Measurements from ENCODE around the gene CELA2A. TPM values are rescaled to one million over a fixed set of nuclear protein-coding genes. Genes with fewer than 3 reads are reported as not detected.

The CELA2A gene
- total RNA-seq, 2 experiments from 2014 or later = not detected

- Mint-ChIP-seq H3K36me3 (ENCODE audit: low read depth) (peaks cover 13% of the 10 kb centered on the region), H3K27me3 (no peaks in the 10 kb centered on the region), H3K27ac (no peak overlapping the region), H3K9me3 (no peaks in the 10 kb centered on the region), H3K4me1 (ENCODE audit: low read depth) (peaks cover 50% of the 10 kb centered on the region), H3K4me3 (peak overlapping the region; percentile 38)
- Histone ChIP-seq H3K4me1 (ENCODE audit: insufficient read depth, low read length) (peaks cover 70% of the 10 kb centered on the region), H3K27ac (ENCODE audit: low read depth in 1 of 2, low read length in 2 of 2) (peak overlapping the region in 1 of 2 donors; percentile 30), H3K9me3 (ENCODE audit: control insufficient read depth in 1 of 2, insufficient read depth in 1 of 2, low read length in 2 of 2) (no peaks in the 10 kb centered on the region), H3K27me3 (ENCODE audit: control insufficient read depth in 1 of 2, insufficient read depth in 2 of 2, low read length in 2 of 2) (no peaks in the 10 kb centered on the region), H3K36me3 (ENCODE audit: insufficient read depth, low read length) (peaks cover 21% of the 10 kb centered on the region), H3K4me3 (ENCODE audit: low read length) (no peak overlapping the region)
- ChIA-PET CTCF (interaction anchor here (1.5 kb wide), 1 partner anchor 12 kb away, joined by 3 read pairs; no protein-coding TSS in a partner anchor), POLR2A (interaction anchor here (0.8 kb wide), 1 partner anchor 9 kb away, joined by 4 read pairs; no protein-coding TSS in a partner anchor)
- no peak for TF ChIP-seq CTCF (IDR thresholded peaks at IDR 0.05)
- intact Hi-C loops (cut with DNase I, micrococcal nuclease) = loop anchor here in 1 of 2 experiments (10.0 kb wide), 1 partner anchor 1636 kb away; the partner anchor contains the start of gene SDHB
- DNase-seq = peak in 1 of 14 experiments; percentile 21
- ATAC-seq (ENCODE audit: poor library complexity) = no peak
These were observed 37.6 kb upstream of the CELA2A start for GRCh38 chr1:15418806-15419515.

- peak overlapping the region; percentile 14 for H3K27ac Mint-ChIP-seq
- H3K27ac ChIP-seq (ENCODE audit: low read depth in 1 of 2, low read length in 2 of 2) = no peak overlapping the region
These were observed 35.6 kb upstream of the CELA2A start for GRCh38 chr1:15420853-15421465.

GRCh38 chr1:15422871-15423270 lies 33.7 kb upstream of the CELA2A start:
- Mint-ChIP-seq H3K36me3 (ENCODE audit: low read depth) (peaks cover 43% of the 10 kb centered on the region), H3K4me1 (ENCODE audit: low read depth) (peaks cover 22% of the 10 kb centered on the region), H3K4me3 (no peak overlapping the region), H3K27ac (no peak overlapping the region), H3K9me3 (no peaks in the 10 kb centered on the region), H3K27me3 (no peaks in the 10 kb centered on the region)
- no peak for TF ChIP-seq CTCF (IDR thresholded peaks at IDR 0.05)
- Histone ChIP-seq H3K27me3 (ENCODE audit: control insufficient read depth in 1 of 2, insufficient read depth in 2 of 2, low read length in 2 of 2) (no peaks in the 10 kb centered on the region), H3K4me3 (ENCODE audit: low read length) (no peak overlapping the region), H3K9me3 (ENCODE audit: control insufficient read depth in 1 of 2, insufficient read depth in 1 of 2, low read length in 2 of 2) (no peaks in the 10 kb centered on the region), H3K27ac (ENCODE audit: low read depth in 1 of 2, low read length in 2 of 2) (no peak overlapping the region), H3K36me3 (ENCODE audit: insufficient read depth, low read length) (peaks cover 50% of the 10 kb centered on the region), H3K4me1 (ENCODE audit: insufficient read depth, low read length) (peaks cover 31% of the 10 kb centered on the region)
- intact Hi-C loops (cut with DNase I, micrococcal nuclease) = no loop called here
- POLR2A ChIA-PET = no interaction called here
- DNase-seq = peak in 1 of 14 experiments; percentile 15
- no peak for ATAC-seq (ENCODE audit: poor library complexity)
- CTCF ChIA-PET = interaction anchor here (2.2 kb wide), 1 partner anchor 9 kb away, joined by 8 read pairs; no protein-coding TSS in a partner anchor

More at GRCh38 chr1:15420853-15421465, 35.6 kb upstream of the CELA2A start:
- intact Hi-C loops (cut with DNase I, micrococcal nuclease) = no loop called here
- ATAC-seq (ENCODE audit: poor library complexity) (no peak), DNase-seq (peak in 1 of 14 experiments; percentile 20)
- Mint-ChIP-seq H3K27me3 (no peaks in the 10 kb centered on the region), H3K36me3 (ENCODE audit: low read depth) (peaks cover 24% of the 10 kb centered on the region), H3K4me1 (ENCODE audit: low read depth) (peaks cover 41% of the 10 kb centered on the region), H3K4me3 (no peak overlapping the region), H3K9me3 (no peaks in the 10 kb centered on the region)
- no peak overlapping the region for H3K4me3 ChIP-seq (ENCODE audit: low read length)
- TF ChIP-seq CTCF (IDR thresholded peaks at IDR 0.05) = no peak
- H3K27me3 ChIP-seq (ENCODE audit: control insufficient read depth in 1 of 2, insufficient read depth in 2 of 2, low read length in 2 of 2) = no peaks in the 10 kb centered on the region
- CTCF ChIA-PET = interaction anchor here (2.2 kb wide), 1 partner anchor 11 kb away, joined by 8 read pairs; no protein-coding TSS in a partner anchor
- no peaks in the 10 kb centered on the region for H3K9me3 ChIP-seq (ENCODE audit: control insufficient read depth in 1 of 2, insufficient read depth in 1 of 2, low read length in 2 of 2)
- POLR2A ChIA-PET = no interaction called here
- peaks cover 32% of the 10 kb centered on the region for H3K36me3 ChIP-seq (ENCODE audit: insufficient read depth, low read length)
- peaks cover 50% of the 10 kb centered on the region for H3K4me1 ChIP-seq (ENCODE audit: insufficient read depth, low read length)

All from CD4-positive, alpha-beta T cell (primary cell).